GM12878 (cell line): ENCODE results near the gene TMEM170B. TPM values are rescaled to one million over a fixed set of nuclear protein-coding genes. Genes with fewer than 3 reads are reported as not detected.

Experiments used
- ATAC-seq: fragments of 200-7000 bp; cut with Tn5 transposase; 3 replicates; pipeline ENCODE4 v1.9.1; 2020; ENCODE audit warnings: mild to moderate bottlenecking, moderate library complexity
- BruUV-seq: library from RNA; stranded (reverse); fragments of 400-500 nt; replicated peaks from 2 replicates; lab custom pipeline; 2021; lab: Mats Ljungman, UMichigan
- CTCF ChIA-PET: fragments of 300-600 bp; sonication (Branson Sonifier 250); formaldehyde crosslinking; extraction: SDS; loops from one replicate; lab custom pipeline; 2021; ENCODE audit warnings: inconsistent platforms; lab: Yijun Ruan, JAX
- POLR2A ChIA-PET: fragments of 350-600 bp; formaldehyde crosslinking; extraction: SDS; loops from one replicate; lab custom pipeline; 2021; ENCODE audit warnings: inconsistent platforms; lab: Charles Lee
- RAD21 ChIA-PET: fragments of 300-600 bp; sonication (Branson Sonifier 250); formaldehyde crosslinking; loops from one replicate; lab custom pipeline; 2023; ENCODE audit warnings: antibody characterized with exemption; ENCODE audit not compliant: unreplicated experiment; lab: Charles Lee
- SMC1A ChIA-PET: fragments of 300-600 bp; sonication (Branson Sonifier 250); formaldehyde crosslinking; loops from one replicate; lab custom pipeline; 2023; ENCODE audit not compliant: unreplicated experiment, uncharacterized antibody; lab: Charles Lee
- DNase-seq: peaks from one replicate; pipeline ENCODE4 v3.0.0-alpha.2; 2011; ENCODE audit warnings: low read depth, low spot score
- FAIRE-seq: peaks from 3 replicates; lab custom pipeline; 2011; peaks lifted over from hg19 to GRCh38; lab: Jason Lieb, UNC
- H2AFZ ChIP-seq: 2 replicates; pipeline ENCODE4 v1.6.0; 2011; ENCODE audit warnings: low read depth, low read length, control low read depth; ENCODE audit not compliant: control insufficient read depth
- H3K27ac ChIP-seq: 2 replicates; pipeline ENCODE4 v1.5.1; 2011; ENCODE audit warnings: control low read depth; ENCODE audit not compliant: control insufficient read depth, insufficient read depth
- H3K27me3 ChIP-seq, 2 experiments: replicated peaks in 1 of 2; 2 replicates each; pipeline versions ENCODE4 v1.6.0 to v1.6.1; 2011; ENCODE audit warnings: low read length in 1 of 2; ENCODE audit not compliant: control insufficient read depth in 2 of 2, insufficient read depth in 2 of 2
- H3K36me3 ChIP-seq, 2 experiments: 2 replicates each; pipeline ENCODE4 v1.5.1; 2011; ENCODE audit warnings: low read length in 1 of 2; ENCODE audit not compliant: control insufficient read depth in 2 of 2, insufficient read depth in 2 of 2
- H3K4me1 ChIP-seq: 2 replicates; pipeline ENCODE4 v1.6.1; 2011; ENCODE audit warnings: mild to moderate bottlenecking, low read length, moderate library complexity, mixed read lengths; ENCODE audit not compliant: control insufficient read depth, insufficient read depth
- H3K4me2 ChIP-seq: 2 replicates; pipeline ENCODE4 v1.6.0; 2011; ENCODE audit warnings: control low read depth; ENCODE audit not compliant: control insufficient read depth, insufficient read depth
- H3K4me3 ChIP-seq: fragments of 200-600 bp; sonication (generic); 2 replicates; pipeline ENCODE4 v1.5.1; 2016
- H3K79me2 ChIP-seq: 2 replicates; pipeline ENCODE4 v1.6.0; 2011; ENCODE audit warnings: low read length; ENCODE audit not compliant: control insufficient read depth, insufficient read depth
- H3K9ac ChIP-seq: 2 replicates; pipeline ENCODE4 v1.8.0; 2011; ENCODE audit warnings: low read length, control low read depth, mixed read lengths; ENCODE audit not compliant: control insufficient read depth, insufficient read depth
- H3K9me3 ChIP-seq: replicated peaks from 3 replicates; pipeline ENCODE4 v1.5.1; 2011; ENCODE audit warnings: mild to moderate bottlenecking, low read length; ENCODE audit not compliant: control insufficient read depth, insufficient read depth
- H4K20me1 ChIP-seq: 2 replicates; pipeline ENCODE4 v1.6.0; 2011; ENCODE audit not compliant: control insufficient read depth, insufficient read depth
- BRCA1 ChIP-seq: IDR thresholded peaks from 2 replicates; pipeline ENCODE4 v1.6.1; 2011; ENCODE audit warnings: low read depth, low read length, improper control_type of control experiment
- CUX1 ChIP-seq: IDR thresholded peaks from 2 replicates; pipeline ENCODE4 v1.6.1; 2012; ENCODE audit warnings: improper control_type of control experiment, low read depth, low read length; ENCODE audit not compliant: insufficient replicate concordance
- MTA2 ChIP-seq: fragments of 450-650 bp; IDR thresholded peaks from 2 replicates; pipeline ENCODE4 v1.6.1; 2016; ENCODE audit warnings: low read depth, mild to moderate bottlenecking, moderate library complexity
- PKNOX1 ChIP-seq: fragments of 450-650 bp; IDR thresholded peaks from 2 replicates; pipeline ENCODE4 v1.6.1; 2016; ENCODE audit warnings: mild to moderate bottlenecking
- SUZ12 ChIP-seq: fragments of 200-600 bp; sonication (generic); IDR thresholded peaks from one replicate; pipeline ENCODE4 v1.6.1; 2018; ENCODE audit warnings: antibody characterized with exemption, mild to moderate bottlenecking; ENCODE audit not compliant: unreplicated experiment
- WGBS: methylation state at CpG from one replicate; pipeline ENCODE4 v1.1.6; 2016; ENCODE audit warnings: low lambda C conversion rate; ENCODE audit not compliant: insufficient replicate concordance, insufficient coverage; ENCODE audit errors: missing lambda C conversion rate; 5-methylcytosine and 5-hydroxymethylcytosine counted together
- in situ Hi-C: fragments of 300-500 bp; cut with MboI; formaldehyde crosslinking; loops from 9 replicates; pipeline ENCODE4 v1.14.3; 2018; ENCODE audit warnings: mixed read lengths
- intact Hi-C: fragments of 100-400 bp; cut with micrococcal nuclease; formaldehyde crosslinking; loops from one replicate; pipeline ENCODE4 v1.14.2; 2022; ENCODE audit not compliant: unreplicated experiment
- polyA plus RNA-seq, 11 experiments: library from polyadenylated mRNA; depleted of rRNA in 4 of 11; unstranded in 6 of 11; stranded (reverse) in 5 of 11; fragments of >200 nt; fragmentation: Nextera tagmentation in 4 of 11; fragmentation: Illumina TruSeq in 1 of 11; extraction: Ambion mirVana in 4 of 11; extraction: Trizol in 1 of 11; gene quantifications; 1 replicate in 1 of 11; 2 replicates in 10 of 11; pipeline versions ENCODE4 v1.2.1 to v1.2.3, GENCODE V29; 2011 to 2016; ENCODE audit warnings: inconsistent platforms in 2 of 11, missing spikeins in 2 of 11, low read depth in 1 of 11
- total RNA-seq, 4 experiments: library from RNA; depleted of rRNA in 3 of 4; stranded (reverse); fragments of >200 nt in 3 of 4; fragmentation: Illumina TruSeq in 1 of 4; extraction: Trizol in 1 of 4; gene quantifications; 2 replicates each; pipeline versions ENCODE4 v1.2.1 to v1.2.3, GENCODE V29; 2013 to 2021

Gene TMEM170B
- total and polyA plus RNA-seq, 10 of the 15 experiments (the other 5 are each of a cell fraction or from before 2014, with no cell fraction given): 0.38 to 10.3 (median 4.2) TPM

DNA sequence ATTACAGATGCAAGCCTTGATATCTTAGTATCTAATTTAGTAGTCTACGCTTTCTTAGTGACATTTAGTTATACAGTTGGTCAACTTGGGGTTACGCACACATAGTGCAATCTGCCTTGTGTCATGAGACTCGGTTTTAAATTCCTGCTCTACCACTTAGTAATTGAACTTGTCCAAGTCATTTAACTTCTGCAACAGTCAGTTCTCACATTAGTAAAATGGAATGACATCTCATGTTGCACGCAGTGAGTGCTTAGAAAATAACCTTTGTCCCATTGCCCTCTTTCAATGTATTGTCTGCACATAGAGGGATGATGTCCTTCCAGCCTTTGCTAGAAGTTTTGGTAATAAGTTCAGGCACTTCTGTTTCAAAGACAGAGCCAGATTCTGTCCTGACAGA is 48.6 kb downstream of the TMEM170B start:
- BruUV-seq: no TSS peak
- Histone ChIP-seq H2AFZ (no peak overlapping the region), H3K27ac (no peak overlapping the region), H3K9me3 (no peaks in the 10 kb centered on the region), H3K36me3 (no peaks in the 10 kb centered on the region), H3K4me2 (no peak overlapping the region), H4K20me1 (no peaks in the 10 kb centered on the region), H3K79me2 (no peaks in the 10 kb centered on the region), H3K9ac (no peak overlapping the region), H3K4me1 (no peaks in the 10 kb centered on the region), H3K4me3 (no peak overlapping the region), H3K27me3 (no peaks in the 10 kb centered on the region)
- ChIA-PET RAD21 (interaction anchor here (0.9 to 2.5 kb wide), 3 partner anchors 10 to 704 kb away, joined by 8 to 18 read pairs (median 11); partner anchors contain the start of gene EDN1), POLR2A (no interaction called here), SMC1A (interaction anchor here (0.5 to 4.0 kb wide), 9 partner anchors 10 to 703 kb away, joined by 3 to 29 read pairs (median 4); no protein-coding TSS in a partner anchor), CTCF (interaction anchor here (0.5 to 2.7 kb wide), 16 partner anchors 10 to 1307 kb away, joined by 3 to 10 read pairs (median 4); partner anchors contain the start of gene EDN1)
- DNase-seq (no peak), FAIRE-seq (no peak), ATAC-seq (no peak)
- intact Hi-C loops: loop anchor here (10.0 kb wide), 1 partner anchor 649 kb away; no protein-coding TSS in a partner anchor
- in situ Hi-C loops: loop anchor here (5.0 to 10.0 kb wide), 2 partner anchors 1021 to 1309 kb away; no protein-coding TSS in a partner anchor
- TF ChIP-seq SUZ12 (no peak), BRCA1 (no peak), MTA2 (no peak), CUX1 (no peak), PKNOX1 (no peak)
- WGBS: 61% methylated on average over 4 of the region's 4 CpGs
